ENCODE measurements around the gene TIMM21. TPM values are rescaled to one million over a fixed set of nuclear protein-coding genes. Genes with fewer than 3 reads are reported as not detected.

Gene TIMM21
- polyA plus RNA-seq, 1 experiment, result 52.7 TPM

DNA sequence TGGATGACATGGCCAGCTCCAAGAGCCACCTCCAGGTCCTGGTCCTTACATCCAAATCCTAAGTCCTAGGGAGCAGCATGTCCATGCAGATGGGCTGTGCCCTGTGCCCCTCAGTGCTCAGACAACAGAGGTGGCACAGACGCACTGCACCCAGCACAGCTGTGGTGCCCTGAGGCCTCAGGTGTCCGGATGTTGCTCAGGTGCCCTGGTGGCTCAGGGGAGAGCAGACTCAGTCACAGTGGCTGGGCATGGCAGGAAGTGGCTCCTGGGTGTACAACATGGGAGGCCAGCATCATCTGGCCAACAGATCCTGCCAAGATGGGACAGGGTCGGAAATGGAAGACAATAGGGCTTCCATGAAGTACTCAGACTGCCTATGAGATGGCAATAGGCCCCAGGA, 50.1 kb downstream of the TIMM21 start:
- Histone ChIP-seq H3K4me3 (ENCODE audit: low read depth, low read length) (no peak overlapping the region), H3K27ac (ENCODE audit: low read depth, low read length) (no peak overlapping the region), H3K9me3 (ENCODE audit: control insufficient read depth, insufficient read depth, low read length) (no peaks in the 10 kb centered on the region), H3K27me3 (ENCODE audit: control insufficient read depth, insufficient read depth, low read length) (peaks cover 9% of the 10 kb centered on the region)
- TF ChIP-seq, protein P1, sequence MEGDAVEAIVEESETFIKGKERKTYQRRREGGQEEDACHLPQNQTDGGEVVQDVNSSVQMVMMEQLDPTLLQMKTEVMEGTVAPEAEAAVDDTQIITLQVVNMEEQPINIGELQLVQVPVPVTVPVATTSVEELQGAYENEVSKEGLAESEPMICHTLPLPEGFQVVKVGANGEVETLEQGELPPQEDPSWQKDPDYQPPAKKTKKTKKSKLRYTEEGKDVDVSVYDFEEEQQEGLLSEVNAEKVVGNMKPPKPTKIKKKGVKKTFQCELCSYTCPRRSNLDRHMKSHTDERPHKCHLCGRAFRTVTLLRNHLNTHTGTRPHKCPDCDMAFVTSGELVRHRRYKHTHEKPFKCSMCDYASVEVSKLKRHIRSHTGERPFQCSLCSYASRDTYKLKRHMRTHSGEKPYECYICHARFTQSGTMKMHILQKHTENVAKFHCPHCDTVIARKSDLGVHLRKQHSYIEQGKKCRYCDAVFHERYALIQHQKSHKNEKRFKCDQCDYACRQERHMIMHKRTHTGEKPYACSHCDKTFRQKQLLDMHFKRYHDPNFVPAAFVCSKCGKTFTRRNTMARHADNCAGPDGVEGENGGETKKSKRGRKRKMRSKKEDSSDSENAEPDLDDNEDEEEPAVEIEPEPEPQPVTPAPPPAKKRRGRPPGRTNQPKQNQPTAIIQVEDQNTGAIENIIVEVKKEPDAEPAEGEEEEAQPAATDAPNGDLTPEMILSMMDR (IDR thresholded peaks at IDR 0.05; ENCODE audit: low read depth, low read length), result no peak
- ChIA-PET POLR2A (no interaction called here), CTCF (interaction anchor here (0.6 to 4.3 kb wide), 6 partner anchors 132 to 353 kb away, joined by 3 to 60 read pairs (median 16); no protein-coding TSS in a partner anchor)
- DNase-seq (ENCODE audit: low read depth, low spot score), result no peak

DNA sequence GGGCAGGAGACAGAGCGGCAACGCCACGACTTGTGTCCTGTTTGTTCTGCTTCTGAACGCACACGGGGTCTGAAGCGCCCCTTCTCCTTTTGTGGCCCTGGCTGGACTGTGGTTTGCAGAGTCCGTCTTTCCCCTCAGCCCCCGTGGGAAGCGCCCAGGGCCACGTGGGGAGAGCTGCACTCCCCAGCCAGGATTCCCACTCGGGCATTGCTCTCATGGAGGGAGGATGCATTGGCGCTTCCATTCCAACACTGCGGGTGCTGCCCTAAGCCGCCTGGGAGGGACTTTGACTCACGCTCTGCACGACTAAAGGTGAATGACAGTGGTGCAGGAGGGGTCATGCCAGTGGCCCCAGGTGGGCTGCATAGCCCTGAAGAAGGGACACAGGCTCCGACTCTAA, 52.5 kb downstream of the TIMM21 start:
- CTCF ChIA-PET, result interaction anchor here (1.6 to 4.3 kb wide), 3 partner anchors 129 to 351 kb away, joined by 6 to 21 read pairs (median 11); no protein-coding TSS in a partner anchor
- TF ChIP-seq, protein P1 (IDR thresholded peaks at IDR 0.05; ENCODE audit: low read depth, low read length), result no peak
- H3K9me3 ChIP-seq (ENCODE audit: control insufficient read depth, insufficient read depth, low read length), result no peaks in the 10 kb centered on the region
- no peak overlapping the region for H3K27ac ChIP-seq (ENCODE audit: low read depth, low read length)
- peaks cover 11% of the 10 kb centered on the region for H3K27me3 ChIP-seq (ENCODE audit: control insufficient read depth, insufficient read depth, low read length)
- POLR2A ChIA-PET, result no interaction called here
- no peak overlapping the region for H3K4me3 ChIP-seq (ENCODE audit: low read depth, low read length)
- DNase-seq (ENCODE audit: low read depth, low spot score), result no peak

DNA sequence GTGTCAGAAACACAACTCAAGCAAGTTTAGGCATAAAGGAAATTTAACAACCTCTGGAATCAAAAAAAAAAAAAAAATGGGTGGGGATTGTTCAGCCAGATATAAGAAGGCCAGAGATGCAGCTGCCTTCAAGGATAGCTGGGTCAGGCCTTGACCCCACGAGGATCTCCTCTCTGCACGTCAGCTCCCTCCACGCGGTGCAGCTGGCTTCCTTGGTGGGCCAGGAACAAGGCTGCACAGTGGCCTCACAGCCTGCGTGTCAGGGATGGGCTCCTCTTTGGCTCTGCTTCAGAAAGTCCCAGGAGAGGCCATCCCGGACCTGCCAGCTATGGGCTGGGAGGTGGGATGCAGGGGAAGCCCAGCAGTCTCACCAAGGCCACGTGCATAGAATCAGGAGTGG, 55.5 kb downstream of the TIMM21 start:
- Histone ChIP-seq H3K4me3 (ENCODE audit: low read depth, low read length) (no peak overlapping the region), H3K27me3 (ENCODE audit: control insufficient read depth, insufficient read depth, low read length) (peaks cover 14% of the 10 kb centered on the region), H3K9me3 (ENCODE audit: control insufficient read depth, insufficient read depth, low read length) (no peaks in the 10 kb centered on the region), H3K27ac (ENCODE audit: low read depth, low read length) (no peak overlapping the region)
- POLR2A ChIA-PET, result no interaction called here
- DNase-seq (ENCODE audit: low read depth, low spot score), result no peak
- CTCF ChIA-PET, result interaction anchor here (1.6 kb wide), 1 partner anchor 348 kb away, joined by 6 read pairs; no protein-coding TSS in a partner anchor
- TF ChIP-seq, protein P1 (IDR thresholded peaks at IDR 0.05; ENCODE audit: low read depth, low read length), result no peak

DNA sequence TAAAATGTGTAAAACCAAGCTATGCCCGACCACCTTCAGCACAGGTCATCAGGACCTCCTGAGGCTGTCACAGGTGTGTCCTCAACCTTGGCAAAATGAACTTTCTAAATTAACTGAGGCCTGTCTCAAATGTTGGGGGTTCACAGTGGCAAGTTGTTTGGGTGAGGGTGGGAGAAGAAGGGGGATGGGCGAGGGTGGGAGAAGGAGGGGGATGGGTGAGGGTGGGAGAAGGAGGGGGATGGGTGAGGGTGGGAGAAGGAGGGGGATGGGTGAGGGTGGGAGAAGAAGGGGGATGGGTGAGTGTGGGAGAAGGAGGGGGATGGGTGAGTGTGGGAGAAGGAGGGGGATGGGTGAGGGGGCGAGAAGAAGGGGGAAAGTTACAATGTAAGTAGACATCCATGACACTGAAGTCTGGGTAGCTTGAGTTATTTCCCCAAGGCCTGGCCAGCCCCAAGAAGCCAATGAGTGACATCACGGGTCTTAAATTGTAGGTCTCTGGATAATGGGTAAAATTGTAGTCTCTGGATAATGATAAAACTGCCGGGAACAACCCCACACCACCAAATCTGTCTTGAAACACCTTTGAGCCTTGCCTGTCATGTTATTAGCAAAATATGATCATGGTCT, 56.3 kb downstream of the TIMM21 start:
- ChIA-PET POLR2A (no interaction called here), CTCF (interaction anchor here (1.6 kb wide), 1 partner anchor 347 kb away, joined by 6 read pairs; no protein-coding TSS in a partner anchor)
- Histone ChIP-seq H3K9me3 (ENCODE audit: control insufficient read depth, insufficient read depth, low read length) (no peaks in the 10 kb centered on the region), H3K4me3 (ENCODE audit: low read depth, low read length) (no peak overlapping the region), H3K27ac (ENCODE audit: low read depth, low read length) (no peak overlapping the region), H3K27me3 (ENCODE audit: control insufficient read depth, insufficient read depth, low read length) (peaks cover 12% of the 10 kb centered on the region)
- TF ChIP-seq, protein P1 (IDR thresholded peaks at IDR 0.05; ENCODE audit: low read depth, low read length), result no peak
- no peak for DNase-seq (ENCODE audit: low read depth, low spot score)

Other genes starting within 250 kb of the TIMM21 start
- gene FBXO15, start 689 bp upstream of the TIMM21 start, polyA plus RNA-seq (2011; rRNA removed), result 0.91 and 1.4 TPM in 2 replicates
- gene CYB5A, start 143.4 kb downstream of the TIMM21 start, polyA plus RNA-seq (2011; rRNA removed), result 93.5 and 95.2 TPM in 2 replicates
- gene C18orf63, start 167.3 kb downstream of the TIMM21 start, polyA plus RNA-seq (2011; rRNA removed), result not detected in 2 replicates

All from AG04450 (cell line).